Fibroblast of skin of right biceps (primary cell): ENCODE results near the gene PTPRN2.
"Not testable (repeated sequence)": the region's sequence is repeated elsewhere in the genome, so short reads cannot be mapped to it uniquely, and the experiment has no call there.

Experiments used
- DNase-seq: peaks from one replicate; pipeline ENCODE4 v3.0.0-alpha.2; 2013

Gene PTPRN2

DNA sequence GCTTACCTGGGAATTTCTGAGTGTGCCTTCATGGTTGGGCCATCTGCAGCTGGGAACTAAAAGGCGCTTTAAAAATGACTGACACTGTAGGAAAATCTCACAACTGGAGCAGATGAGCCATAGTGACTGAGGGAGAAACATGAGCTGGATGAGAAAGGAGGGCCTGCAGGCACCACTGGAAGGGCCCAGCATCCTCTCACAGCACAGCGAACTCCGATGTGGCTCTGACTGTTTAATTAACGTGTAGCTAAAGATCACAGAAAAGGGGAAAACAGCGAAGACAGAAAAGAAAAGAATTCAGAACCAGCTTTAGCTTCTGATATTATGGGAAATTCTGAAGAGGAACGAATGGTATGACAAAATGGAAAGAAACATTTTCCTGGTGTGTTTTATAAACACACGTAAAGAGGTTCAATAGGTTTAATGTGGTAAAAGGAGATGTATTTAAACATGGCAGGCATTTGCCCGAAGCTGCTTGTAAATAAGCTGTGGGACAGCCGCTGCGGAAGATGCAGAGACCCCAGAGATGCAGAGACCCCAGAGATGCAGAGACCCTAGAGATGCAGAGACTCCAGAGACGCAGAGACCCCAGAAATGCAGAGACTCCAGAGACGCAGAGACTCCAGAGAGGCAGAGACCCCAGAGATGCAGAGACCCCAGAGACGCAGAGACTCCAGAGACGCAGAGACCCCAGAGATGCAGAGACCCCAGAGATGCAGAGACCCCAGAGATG lies 534.3 kb downstream of the PTPRN2 start:
- no peak for DNase-seq

DNA sequence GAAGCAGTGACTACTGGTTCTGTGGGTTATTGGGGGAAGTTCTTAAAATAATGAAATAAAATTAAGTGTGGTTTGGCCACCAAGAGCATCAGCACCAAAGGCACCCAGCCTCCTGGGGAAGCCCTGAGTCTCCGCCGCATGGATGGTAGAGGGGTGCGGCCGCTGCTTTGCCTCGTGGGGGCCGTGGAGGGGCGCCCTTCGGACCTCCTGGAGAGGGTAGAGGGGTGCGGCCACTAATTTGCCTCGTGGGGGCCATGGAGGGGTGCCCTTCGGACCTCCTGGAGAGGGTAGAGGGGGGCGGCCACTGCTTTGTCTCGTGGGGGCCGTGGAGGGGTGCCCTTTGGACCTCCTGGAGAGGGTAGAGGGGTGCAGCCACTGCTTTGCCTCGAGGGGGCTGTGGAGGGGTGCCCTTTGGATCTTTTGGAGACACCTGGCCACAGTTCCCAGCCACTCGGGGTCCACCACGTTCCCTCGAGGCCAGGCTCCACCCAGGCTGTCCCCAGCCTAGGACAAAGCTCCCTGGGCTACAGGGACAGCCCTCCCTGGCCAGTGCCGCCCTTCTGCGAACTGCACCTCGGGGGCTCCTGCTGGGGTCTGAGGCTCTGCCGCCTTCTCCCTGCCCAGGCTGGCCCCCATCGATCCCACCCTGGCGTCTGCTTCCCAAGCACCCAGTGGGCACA lies 535.1 kb downstream of the PTPRN2 start:
- DNase-seq = no peak

DNA sequence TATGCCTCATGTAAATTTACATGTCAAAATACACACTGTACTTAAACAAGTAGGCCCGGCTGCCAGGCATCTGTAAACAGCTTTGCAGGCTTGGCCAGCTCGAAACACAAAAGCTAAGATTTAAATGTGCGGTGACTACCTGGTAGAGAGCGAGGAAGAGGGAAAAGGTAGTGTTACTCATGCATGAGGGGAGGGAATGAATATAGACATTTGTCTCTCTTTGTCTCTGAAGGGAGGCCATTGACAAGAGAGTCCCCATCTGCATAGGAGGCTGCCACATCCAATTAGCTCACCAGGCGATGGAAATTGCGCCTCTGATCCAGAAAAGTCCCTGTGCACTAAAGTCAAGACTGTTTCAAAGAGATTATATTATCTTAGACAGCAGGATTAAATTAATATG lies 535.8 kb downstream of the PTPRN2 start:
- no peak for DNase-seq

DNA sequence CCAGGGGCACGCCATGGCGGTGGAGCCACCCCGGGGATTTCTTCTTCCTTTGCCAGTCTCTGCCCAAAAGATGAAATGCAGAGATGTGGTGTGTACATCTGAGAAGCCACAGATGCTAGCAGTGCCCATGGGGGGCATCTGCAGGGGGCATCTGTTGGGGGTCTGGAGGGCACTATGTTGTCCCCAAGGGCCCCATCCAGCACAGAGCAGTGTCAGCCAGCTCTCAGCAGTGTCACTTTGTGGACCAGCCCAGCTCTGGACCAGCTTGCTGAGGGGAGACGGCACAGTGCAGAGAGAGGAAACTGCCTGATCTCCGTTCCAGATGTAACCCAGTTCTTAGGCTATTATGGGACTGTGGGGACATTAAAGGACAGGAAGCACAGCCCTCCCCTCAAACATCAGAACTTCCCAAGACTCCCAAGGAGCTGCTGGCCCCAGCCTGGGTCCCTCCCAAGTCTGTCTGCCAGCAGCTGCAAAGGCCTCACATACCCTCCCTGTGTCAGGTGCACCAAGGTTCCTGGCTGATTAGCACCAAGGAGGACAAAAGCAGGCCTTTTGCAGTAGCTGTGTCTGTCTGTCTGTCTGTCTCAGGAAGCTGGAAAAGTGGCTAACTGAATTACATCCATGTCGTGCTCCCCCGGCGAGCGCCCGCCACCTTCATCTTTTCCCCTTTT lies 536.5 kb downstream of the PTPRN2 start:
- no peak for DNase-seq

DNA sequence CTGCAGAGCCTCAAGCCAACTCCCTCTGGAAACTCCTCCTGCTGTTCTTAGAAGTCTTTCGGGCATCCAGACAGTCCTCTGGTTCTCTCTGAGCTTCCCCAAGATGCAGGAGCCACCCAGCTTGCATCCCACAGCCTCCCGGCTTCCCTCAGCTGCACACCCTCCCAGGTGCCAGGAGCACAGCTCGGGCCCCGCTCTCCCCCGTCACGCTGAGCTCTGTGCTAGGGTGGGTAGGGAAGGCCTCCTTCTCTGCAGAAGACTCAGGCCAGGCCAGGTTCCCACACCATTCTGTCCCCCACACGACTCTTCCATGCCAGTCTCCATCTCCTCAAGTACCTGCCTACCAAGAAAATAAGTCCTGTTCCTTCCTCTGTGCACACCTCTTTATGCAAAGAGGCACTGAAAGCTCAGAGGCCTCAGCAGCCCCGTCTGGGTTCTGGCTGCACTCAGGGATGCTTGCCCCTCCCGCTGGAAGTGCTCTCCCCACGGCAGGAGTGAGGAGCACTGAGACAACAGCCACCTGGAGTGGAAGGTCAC lies 537.1 kb downstream of the PTPRN2 start:
- no peak for DNase-seq

DNA sequence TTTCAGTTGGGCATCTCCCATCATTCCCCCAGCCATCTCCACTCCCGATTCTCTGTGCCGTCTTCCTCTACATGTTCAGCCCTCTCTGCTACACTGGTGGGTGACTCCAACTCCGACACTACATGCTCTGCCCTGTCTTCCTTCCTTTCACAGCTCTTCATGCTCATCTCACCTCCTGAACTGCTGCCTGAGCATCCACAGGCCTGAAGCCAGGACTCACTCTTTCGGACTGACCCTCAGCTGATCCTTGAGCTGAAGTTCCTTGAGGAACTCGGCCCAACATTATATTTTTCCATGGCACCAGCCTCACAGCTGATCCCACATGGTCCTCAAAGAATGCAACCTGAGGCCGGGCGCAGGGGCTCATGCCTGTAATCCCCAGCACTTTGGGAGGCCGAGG lies 538.4 kb downstream of the PTPRN2 start:
- no peak for DNase-seq

DNA sequence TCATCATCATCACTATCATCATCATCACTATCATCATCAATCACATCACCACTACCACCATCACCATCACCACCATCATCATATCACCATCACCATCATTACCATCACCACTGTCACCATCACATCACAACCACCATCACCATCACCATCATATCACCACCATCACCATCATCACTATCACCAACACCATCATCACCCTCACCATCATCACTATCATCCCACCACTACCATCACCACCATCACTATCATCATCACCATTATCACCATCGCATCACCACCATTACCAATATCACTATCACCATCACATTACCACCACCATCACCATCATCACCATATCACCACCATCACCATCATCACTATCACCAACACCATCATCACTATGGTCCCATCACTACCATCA lies 539.1 kb downstream of the PTPRN2 start:
- DNase-seq = no peak

DNA sequence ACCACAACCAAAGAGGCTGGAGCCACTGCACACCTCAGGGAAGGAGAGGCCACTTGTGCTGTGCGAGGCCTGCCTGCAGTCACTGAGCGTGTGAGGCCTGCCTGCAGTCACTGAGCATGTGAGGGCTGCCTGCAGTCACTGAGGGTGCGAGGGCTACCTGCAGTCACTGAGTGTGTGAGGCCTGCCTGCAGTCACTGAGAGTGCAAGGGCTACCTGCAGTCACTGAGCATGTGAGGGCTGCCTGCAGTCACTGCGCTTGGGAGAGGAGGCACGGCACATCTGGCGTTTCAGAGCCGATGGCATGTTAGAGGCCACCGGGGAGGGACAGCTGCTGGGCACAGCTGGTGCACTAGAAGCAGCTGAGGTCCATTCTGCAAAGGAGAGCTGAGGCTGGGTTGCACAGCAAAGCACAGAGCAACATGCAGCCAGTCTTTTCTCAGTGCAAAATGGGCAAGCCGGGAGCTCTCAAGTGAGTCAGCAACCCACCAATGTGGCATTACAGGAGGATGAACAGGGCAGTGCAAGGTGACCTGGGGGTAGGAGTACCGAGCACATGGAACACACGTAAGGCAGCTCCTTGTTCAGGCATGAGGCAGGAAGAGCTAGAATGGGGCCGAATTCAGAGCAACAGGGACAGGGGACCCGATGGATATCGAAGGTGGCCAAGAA lies 540.1 kb downstream of the PTPRN2 start:
- no peak for DNase-seq

DNA sequence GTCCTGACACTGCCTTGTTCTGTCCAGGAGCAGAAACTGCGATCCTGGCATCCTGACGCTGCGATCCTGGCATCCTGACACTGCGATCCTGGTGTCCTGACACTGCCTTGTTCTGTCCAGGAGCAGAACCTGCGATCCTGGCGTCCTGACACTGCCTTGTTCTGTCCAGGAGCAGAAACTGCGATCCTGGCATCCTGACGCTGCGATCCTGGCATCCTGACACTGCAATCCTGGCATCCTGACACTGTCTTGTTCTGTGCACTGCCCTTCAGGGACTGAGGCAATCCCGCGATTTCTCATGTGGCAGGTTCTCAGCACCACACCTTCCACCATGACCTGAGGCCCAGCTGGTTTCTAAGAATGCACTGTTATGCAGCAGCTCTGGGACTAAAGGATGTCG lies 541.4 kb downstream of the PTPRN2 start:
- not testable (repeated sequence) for DNase-seq

DNA sequence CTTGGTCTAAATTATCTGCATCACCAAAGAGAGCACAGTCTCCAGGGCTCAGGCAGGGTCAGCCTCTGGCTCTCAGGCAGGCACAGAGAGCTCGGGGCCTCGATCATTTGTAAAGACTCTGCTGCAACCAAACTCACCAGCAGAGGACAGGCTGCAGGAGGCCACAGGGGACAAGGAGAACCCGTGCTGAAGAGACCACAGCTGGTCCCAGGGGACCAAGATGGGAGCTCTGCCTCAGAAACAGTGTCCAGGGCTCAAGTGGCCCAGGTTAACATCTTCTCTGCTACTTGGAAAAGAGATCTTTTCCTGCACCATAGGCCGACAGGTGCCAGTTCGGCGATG lies 543.2 kb downstream of the PTPRN2 start:
- no peak for DNase-seq

DNA sequence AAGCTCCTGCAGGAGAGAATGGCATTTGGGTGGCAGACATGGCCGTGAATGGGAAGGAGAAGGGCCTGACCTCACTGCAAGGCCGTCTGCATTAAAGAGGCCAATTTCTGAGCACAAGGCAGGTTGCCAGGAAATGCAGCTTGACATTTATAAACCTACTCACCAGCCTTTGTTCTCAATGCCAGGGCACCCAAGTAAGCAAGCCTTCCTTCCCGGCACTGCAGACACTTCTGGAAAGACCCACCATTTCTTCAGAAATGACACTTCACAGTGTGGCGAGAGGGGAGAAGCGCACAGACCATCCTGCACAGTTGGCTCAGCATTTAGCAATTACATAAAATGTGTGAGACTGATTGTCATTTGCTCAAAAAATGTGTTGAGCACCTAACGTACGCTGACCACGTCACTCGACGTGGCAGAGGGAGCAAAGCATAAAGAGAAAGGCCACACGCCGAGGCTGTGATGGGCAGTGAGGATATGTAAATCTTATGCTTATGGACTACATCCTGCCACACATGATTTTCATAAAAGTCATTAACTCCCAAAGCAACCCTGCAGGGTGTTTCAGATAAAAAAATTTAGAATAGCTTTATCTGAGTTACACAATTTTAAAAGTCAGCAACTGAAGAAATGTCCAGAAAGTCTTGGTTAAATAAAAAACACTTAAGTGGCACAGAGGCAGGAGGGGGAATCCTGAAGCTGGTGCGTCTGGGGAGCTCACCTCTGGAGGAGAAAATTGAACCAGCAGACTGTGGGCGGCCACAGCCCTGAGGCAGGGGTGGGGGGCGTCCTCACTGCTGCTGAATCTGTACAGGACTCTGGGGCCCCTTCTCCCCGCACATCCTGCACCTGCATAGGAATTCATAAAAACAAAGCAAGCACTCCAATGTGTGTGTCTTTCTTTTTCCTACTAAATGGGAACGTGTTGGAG lies 543.8 kb downstream of the PTPRN2 start:
- no peak for DNase-seq

DNA sequence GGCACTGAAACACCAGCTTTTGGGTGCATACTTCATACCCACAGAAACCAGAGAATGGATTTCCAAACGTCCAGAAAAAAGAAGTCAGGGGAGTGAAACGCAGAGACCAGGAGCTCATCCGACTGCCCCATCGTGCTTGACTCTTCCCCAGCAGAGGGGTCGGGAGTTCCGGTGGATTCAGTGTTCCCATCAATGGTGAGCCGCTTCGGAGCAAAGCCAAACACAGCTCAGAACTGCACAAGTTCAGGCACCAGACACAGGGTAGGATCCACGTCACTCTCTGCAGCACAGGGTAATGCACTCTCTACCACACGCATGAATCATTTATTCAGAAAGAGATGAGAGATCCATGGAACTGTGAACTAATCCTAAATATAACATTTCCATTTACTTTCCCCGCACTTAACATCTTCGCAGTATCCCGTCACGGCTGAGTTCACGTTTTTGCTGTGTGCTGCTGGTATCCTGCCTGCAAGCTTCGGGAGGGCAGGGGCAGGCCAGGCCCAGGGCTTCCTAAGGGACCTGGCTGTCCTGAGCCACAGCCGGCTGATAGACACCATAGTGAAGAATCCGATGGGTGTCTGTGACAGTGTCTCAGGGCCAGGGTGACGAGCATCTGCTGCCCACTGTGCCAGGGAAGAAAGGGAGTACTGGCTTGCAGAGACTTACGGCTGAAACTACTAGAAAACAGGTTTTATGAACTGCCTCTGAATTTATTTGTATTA lies 545.3 kb downstream of the PTPRN2 start:
- no peak for DNase-seq

DNA sequence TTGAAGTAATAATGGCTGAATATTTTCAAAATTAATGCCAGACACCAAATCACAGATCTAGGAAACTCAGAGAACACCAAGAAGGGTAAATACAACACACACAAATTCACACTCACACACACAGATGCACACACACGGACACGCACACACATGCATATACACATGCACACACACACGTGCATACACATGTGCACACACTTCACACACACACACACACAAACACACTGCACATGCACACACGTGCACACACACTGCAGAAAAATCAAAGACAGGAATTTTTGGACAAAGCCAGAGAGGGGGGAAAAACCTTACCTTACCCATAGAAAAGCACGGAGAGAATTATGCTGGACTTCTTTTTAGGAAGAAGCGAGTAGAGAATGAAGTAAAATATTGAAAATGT lies 547.4 kb downstream of the PTPRN2 start:
- DNase-seq = no peak

DNA sequence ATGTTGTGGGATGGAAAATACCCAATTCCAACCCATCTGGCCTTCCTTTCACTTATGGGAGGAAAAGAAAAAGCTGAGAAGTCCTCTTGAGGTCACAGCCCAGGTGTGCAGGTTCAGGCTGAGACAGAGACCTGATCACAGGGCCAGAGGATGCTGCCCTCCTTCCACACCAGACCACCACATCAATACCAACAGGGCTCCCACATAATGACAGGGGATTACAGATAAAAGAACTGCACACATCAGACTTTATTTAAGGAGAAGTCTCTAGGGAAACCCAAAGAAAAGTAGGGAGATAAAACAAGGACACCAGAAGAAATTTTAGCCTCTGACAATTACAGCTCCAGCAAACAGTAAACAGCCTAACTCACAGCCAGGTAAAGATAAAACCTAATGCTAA lies 548.4 kb downstream of the PTPRN2 start:
- DNase-seq = no peak

DNA sequence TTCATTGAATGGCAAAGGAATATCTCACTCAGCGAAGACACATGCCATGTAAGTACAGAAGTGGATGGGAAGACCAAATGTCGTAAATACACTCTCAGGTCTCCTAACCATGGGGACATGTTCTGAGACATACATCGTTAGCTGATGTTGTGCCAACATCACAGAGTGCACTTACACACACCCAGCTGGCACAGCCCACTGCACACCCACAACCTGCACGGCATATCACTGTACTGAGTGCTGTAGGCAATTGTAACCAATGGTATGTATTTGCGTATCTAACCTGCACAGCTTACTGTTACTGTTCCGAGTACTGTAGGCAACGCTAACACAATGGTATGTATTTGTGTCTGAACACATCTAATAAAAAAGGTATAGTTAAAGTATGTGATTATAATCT lies 550.4 kb downstream of the PTPRN2 start:
- no peak for DNase-seq

DNA sequence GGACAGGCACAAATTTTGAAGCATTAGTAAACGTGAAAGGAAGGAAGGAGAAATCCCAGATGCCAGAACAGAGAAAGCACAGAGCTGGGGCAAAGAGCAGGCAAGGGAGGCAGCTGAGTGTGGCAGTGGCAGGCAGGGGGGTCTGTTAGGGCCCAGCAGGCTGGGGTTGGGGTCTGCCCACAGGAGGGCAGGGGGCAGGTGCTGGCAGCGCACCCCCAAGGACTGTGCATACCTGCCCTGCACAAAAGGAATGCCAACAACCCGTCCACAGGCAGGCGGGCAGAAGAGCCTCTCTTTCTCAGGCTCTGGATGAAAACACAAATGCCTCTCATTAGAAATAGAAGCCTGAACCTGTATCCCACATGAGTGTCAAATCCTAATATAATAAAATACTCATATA lies 552.3 kb downstream of the PTPRN2 start:
- no peak for DNase-seq

DNA sequence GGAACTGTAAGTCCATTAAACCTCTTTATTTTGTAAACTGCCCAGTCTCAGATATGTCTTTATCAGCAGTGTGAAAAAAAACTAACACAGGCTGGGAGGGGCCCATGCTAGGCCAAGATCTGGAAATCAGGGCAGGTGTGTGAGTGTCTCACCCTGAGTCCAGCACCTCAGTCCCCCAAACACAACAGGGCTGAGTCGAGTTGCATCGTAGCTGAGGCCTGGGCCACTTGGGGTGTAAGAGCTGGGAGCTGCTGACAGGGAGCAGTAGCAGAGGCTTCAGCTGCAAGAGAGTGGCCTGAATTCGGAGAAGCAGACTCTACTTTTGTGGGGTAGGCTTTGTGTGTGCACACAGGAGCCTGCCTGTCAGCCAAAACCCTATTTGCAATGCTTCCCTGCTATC lies 553.1 kb downstream of the PTPRN2 start:
- DNase-seq = no peak

DNA sequence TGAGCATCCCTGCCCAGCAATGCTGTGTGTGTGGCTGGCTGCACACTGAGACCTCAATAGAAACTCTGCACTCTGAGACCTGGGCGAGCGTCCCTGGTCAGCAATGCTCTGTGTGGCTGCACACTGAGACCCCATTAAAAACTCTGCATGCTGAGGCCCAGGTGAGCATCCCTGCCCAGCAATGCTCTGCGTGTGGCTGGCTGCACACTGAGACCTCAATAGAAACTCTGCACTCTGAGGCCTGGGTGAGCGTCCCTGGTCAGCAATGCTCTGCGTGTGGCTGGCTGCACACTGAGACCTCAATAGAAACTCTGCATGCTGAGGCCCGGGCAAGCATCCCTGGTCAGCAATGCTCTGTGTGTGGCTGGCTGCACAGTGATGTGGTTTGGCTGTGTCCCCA lies 553.7 kb downstream of the PTPRN2 start:
- not testable (repeated sequence) for DNase-seq

DNA sequence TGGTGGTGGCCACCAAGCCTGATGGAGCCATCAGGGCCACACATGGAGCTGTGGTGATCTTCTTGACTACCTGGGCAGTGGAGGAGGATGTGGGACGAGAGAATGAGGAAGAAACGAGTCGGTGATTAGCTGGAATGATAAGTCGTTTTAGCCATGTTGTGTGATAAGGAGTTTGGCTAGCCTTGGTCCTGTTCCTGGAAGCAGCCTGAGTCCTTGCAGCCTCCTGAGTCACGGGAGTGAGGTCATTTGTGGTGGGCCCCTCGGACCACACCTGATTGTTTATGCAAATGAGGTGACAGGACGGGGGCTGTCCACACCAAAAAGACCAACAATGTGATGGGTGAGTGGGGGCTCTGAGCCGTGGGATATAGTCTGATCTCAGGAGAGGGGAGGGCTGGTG lies 554.4 kb downstream of the PTPRN2 start:
- DNase-seq = no peak

DNA sequence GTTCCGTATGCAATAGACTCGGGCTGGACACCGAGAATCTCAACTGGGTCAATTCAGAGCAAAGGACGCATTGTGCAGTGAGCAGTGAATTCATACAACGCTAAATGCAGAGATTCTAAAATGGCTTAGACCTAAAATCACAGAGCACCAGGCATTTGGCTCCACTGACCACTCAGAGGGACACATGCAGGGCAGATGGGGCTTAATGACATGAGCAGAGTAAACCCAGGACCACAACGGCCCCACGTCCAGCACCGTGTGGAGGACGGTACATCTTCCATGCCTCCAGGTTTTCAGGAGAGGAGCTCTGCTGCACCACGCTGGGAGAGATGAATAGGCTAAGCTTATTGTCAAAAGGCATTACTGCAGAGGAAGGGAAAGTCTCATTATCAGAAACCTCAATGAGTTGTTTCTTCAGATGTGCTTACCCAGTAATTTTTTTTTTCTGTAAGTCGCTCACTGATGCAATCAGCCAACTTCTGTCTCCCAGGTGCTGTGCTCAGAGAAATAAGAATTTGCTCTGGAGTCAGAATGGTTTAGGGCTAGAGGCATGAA lies 555.0 kb downstream of the PTPRN2 start:
- DNase-seq = no peak

DNA sequence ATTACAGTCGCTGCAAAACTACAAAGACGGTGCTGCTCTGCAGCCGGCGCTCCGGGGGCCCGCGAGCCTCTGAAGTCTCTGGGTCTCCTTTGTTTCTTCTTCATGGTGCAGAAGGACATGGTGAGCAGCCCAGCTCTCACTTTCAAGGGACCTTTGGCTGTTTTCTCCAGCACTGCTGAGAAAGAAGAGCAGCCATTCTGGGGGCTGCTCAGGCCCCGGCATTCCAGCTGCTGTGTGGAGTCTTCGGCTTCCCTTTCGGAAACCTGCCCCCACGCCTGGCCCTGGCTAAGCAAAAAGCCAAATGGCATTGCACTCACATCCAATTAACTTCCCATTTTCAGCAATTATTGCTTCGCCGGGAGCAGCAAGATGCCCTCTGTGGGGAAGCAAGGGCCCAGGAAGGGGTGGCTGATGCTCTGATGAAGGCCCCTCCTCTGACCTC lies 555.7 kb downstream of the PTPRN2 start:
- no peak for DNase-seq
